ENCODE data around the gene TSGA10IP.

The TSGA10IP gene

DNA sequence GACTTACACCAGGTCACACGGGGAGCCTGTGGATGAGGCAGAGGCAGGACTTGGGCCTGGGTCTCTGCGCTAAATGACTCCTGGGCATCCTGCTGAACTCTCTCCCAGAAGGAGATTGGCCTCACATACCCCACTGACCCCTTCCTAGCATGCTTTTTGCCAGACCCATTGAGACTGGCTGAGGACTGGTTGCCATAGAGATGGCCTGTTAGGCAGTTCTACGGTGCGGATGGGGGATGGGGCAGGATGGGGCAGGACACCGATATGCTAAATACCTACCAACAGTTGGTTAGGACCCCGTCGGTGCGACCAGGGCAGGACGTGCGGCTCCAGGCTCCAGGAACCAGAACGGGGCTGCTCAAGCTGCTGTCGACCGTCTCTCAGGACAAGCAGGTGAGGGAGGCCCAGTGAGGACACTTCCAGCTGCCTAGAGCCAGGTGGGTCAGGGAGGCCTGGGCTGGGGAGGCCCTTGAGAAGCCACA is at the start of gene TSGA10IP:
Gene TSGA10IP (plus strand): TSS at position 51 of the 482 bp plus-strand sequence. CDS start 196 bp downstream, at position 247.
- no peak within 1 kb of the TSS for H3K27ac ChIP-seq
- no peak within 1 kb of the TSS for H3K4me3 ChIP-seq

GRCh38 chr11:65895482-65895981 is 49.7 kb upstream of the TSGA10IP start:
- Histone ChIP-seq H3K27ac (no peak overlapping the region), H3K4me3 (no peak overlapping the region)

DNA sequence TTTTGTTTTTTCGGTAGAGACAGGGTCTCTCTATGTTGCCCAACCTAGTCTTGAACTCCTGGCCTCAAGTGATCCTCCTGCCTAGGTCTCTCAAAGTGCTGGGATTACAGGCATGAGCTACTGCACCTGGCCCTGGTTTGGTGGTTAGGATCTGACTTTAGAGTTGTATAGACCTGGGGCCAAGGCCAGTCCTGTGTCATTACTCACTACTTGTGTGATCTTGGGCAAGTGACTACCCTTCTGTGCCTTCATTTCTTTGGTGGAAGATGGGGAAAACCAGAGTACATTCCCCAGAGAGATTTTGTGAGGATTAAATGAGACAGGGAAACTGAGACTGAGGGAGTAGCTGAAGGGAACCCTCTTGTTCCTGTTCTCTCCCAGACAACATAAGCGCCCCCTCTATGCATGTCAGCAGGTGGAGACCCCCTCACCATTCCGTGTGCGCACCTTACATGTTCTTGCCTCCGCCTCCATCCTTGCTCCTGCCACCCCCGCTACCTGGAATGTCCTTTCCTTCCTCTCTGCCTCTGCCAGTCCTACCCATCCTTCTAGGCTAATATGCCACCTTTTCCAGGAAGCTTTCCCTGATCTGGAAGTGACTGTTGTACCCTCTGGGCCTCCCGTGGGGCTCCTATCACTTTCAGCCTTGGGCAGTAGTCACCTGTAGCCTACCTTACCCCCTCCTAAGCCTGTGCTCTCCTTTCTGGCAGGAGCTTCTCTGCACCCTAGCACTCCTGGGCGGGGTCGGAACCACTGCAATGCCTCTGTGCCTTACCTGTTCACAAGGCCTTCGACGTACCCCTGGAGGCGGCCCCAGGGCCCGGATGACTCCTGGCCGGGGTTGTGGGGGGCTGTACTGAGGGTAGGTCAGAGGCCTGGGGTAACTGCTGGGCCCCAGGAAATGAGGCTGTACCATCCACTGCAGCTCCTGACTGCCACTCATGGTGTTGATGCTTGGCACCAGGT is 49.0 kb upstream of the TSGA10IP start:
- Histone ChIP-seq H3K4me3 (no peak overlapping the region), H3K27ac (peak overlapping the region in 2 of 21 experiments; percentile 6 to 14)

- peak overlapping the region in 2 of 21 experiments; percentile 6 to 14 for H3K27ac ChIP-seq
- no peak overlapping the region for H3K4me3 ChIP-seq
These were observed 48.2 kb upstream of the TSGA10IP start for GRCh38 chr11:65897020-65897471.

DNA sequence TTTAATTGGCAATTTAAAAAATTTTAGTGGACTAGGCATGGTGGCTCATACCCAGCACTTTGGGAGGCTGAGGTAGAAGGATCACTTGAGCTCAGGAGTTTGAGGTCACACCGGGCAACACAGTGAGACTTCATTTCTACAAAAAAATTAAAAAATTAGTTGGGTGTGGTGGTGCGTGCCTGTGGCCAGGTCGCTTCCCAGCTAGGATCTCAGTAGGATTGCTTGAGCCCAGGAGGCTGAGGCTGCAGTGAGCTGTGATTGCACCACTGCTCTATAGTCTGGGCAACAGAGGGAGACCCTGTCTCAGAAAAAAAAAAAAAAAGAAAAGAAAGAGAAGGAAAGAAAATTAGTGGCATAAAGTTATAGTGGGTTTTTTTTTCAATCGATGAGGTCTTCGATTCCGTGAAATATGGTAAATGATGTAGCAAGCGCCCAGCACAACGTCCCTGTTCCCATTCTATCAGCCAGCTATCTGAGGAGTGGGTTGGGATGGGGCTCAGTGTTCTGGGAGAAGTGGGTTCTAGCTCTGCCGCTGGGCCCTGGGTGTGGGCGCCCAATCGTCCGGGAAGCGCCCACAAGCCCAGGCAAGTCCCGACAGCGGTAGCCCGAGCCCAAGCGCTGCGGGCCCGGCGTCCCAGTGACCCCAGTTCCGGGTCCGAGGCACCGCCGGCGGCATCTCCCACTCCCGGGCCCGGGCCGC is 46.5 kb upstream of the TSGA10IP start:
- Histone ChIP-seq H3K4me3 (peak overlapping the region; percentile 48 to 68 (median 59)), H3K27ac (peak overlapping the region in 19 of 21 experiments; percentile 42 to 95 (median 84))

GRCh38 chr11:65899356-65900124 is 45.7 kb upstream of the TSGA10IP start:
- Histone ChIP-seq H3K27ac (peak overlapping the region; percentile 40 to 95 (median 83)), H3K4me3 (peak overlapping the region; percentile 48 to 68 (median 59))

GRCh38 chr11:65900125-65900898 is 45.0 kb upstream of the TSGA10IP start, which contains the start of gene FOSL1:
Gene FOSL1 (minus strand): TSS chr11:65900388. CDS start chr11:65900339, 49 bp downstream.
- Histone ChIP-seq H3K27ac (peak within 1 kb of the TSS; percentile 40 to 95 (median 83)), H3K4me3 (peak within 1 kb of the TSS; percentile 48 to 68 (median 59))

GRCh38 chr11:65900899-65901180 is 44.4 kb upstream of the TSGA10IP start:
- peak overlapping the region in 14 of 21 experiments; percentile 16 to 92 (median 81) for H3K27ac ChIP-seq

GRCh38 chr11:65903068-65903481 is 42.2 kb upstream of the TSGA10IP start:
- no peak overlapping the region for H3K4me3 ChIP-seq
- peak overlapping the region in 2 of 21 experiments; percentile 22 to 57 for H3K27ac ChIP-seq

More at GRCh38 chr11:65900899-65901180, 44.4 kb upstream of the TSGA10IP start:
- H3K4me3 ChIP-seq = peak overlapping the region in 4 of 7 experiments; percentile 48 to 68 (median 62)

GRCh38 chr11:65903715-65904114 is 41.6 kb upstream of the TSGA10IP start:
- Histone ChIP-seq H3K27ac (peak overlapping the region in 2 of 21 experiments; percentile 22 to 57), H3K4me3 (no peak overlapping the region)

- Histone ChIP-seq H3K27ac (no peak overlapping the region), H3K4me3 (no peak overlapping the region)
These were observed 38.7 kb upstream of the TSGA10IP start for GRCh38 chr11:65906602-65907001.

- no peak overlapping the region for H3K4me3 ChIP-seq
- no peak overlapping the region for H3K27ac ChIP-seq
These were observed 37.4 kb upstream of the TSGA10IP start for GRCh38 chr11:65907878-65908277.

DNA sequence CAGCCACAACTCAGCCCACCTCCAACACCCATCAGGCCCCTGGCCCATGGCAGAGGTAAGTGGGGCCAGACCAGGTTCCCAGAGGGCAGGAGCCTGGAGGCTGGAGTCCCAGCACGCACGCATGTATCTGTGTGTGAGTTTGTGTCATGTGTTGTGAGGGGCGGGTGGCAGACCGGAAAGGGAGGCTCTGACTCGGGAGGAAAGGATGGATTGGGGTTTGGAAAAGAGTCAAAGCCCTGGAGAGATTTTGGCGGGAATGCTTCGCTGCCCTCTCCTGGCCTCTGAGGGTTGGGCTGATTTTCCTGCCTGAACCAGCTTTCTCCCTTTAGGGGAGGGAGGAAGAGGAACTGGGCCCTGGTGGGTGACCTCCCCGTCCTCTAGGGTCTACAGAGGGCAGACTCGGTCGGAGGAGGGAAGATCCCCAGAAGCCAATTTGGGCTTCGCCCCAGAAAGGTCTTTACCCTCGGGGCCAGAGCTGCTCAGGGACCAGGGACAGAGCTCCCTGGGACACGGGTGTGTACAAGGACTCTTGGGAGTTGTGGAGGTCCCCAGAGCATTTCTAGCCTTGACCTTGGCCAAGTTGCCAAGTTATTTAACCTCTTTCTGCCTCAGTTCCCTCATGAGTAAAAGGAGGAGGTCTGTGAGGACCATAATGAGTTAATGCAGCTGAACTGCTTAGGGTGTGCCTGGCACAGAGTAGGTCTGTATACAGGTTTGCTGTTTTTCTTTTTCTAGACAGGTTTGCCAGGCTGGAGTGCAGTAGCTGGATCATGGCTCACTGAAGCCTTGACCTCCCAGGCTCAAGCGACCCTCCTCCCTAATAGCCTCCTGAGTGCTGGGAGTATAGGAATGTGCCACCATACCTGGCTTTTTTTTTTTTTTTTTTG is 33.4 kb upstream of the TSGA10IP start:
- peak overlapping the region in 17 of 21 experiments; percentile 0 to 76 (median 56) for H3K27ac ChIP-seq
- H3K4me3 ChIP-seq = no peak overlapping the region

GRCh38 chr11:65912845-65913244 is 32.4 kb upstream of the TSGA10IP start:
- H3K27ac ChIP-seq = peak overlapping the region in 14 of 21 experiments; percentile 0 to 76 (median 47)
- H3K4me3 ChIP-seq = no peak overlapping the region

DNA sequence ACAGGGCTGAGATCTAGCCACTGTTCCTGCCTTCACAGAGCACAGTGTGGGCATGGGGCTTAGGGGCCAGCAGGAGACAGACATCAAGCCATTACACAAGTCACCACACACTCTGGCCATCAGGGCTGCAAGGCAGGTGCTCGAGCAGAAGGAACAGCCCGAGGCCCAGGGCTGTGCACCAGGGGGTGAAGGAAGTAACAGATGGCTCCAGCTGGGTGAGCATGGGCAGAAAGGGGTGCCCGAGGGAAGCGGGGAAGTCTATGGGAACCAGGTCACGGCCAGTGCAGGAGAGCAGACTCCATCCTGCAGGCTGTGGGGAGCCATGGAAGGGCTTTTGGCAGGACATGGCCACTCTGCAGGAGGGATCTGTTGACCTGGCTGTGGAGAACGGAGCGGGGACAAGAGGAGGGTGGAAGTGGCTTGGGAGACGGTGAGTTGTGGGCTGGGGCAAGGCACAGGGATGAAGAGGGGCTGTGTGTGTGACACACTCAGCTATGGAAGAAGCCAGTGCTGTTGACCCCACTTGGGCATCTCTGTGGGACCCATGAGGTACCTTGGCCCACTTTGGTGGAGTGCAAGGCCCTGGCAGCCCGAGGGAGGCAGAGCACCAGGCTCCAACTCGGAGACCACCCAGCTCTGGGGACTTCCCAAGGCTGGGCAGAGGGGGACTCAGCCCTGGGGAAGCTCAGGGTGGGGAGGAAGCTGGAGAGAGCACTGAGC is 30.0 kb upstream of the TSGA10IP start:
- peak overlapping the region in 20 of 21 experiments; percentile 27 to 100 (median 96) for H3K27ac ChIP-seq
- H3K4me3 ChIP-seq = no peak overlapping the region

DNA sequence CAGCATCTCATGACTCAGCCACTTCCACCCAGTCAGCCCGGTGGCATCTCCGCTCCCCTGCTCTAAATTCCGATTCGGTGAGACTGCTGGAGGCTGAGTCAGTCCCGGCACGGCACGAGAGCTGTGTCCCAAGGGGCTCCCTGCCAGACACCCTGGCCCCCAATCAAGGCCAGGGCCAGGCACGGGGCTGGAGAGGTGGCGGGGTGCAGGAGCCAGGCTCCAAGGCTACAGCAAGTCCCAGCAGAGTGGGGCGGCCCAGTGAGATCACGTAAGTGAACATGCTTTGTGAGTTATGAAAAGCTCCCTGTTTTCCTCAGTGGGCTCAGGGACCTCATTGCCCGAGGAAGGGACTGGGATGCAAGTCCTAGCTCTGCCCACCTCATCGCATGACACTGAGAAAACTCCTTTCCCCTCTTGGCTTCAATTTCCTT is 29.4 kb upstream of the TSGA10IP start:
- Histone ChIP-seq H3K27ac (peak overlapping the region in 20 of 21 experiments; percentile 0 to 100 (median 96)), H3K4me3 (no peak overlapping the region)

DNA sequence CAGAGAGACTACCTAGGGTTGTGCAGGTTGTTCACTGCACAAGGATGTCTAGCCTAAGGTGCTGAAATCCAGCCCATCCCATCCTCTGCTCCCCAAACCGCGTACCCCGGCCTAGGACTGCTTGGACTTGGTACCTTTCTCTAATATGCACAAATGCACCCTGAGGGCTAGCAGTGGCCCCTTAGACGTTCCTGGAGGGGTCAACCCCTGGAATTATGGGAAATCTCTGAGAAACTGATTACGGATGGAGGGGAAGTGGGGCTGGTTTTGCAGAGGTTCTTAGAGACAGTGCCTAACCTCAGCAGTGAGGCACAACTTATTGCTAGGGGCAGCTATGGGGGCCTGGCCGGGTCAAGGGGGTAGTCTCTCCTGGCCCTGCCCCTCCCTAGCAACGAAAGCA is 28.9 kb upstream of the TSGA10IP start:
- H3K27ac ChIP-seq = peak overlapping the region in 20 of 21 experiments; percentile 0 to 100 (median 96)
- no peak overlapping the region for H3K4me3 ChIP-seq

All from skin epidermis (tissue), 12 donors.